Sigmoid colon (tissue), 4 donors: ENCODE results near the gene SDCCAG8.

Experiments
- POLR2A ChIP-seq, 2 donors: fragments of 450-650 bp; IDR thresholded peaks; one replicate each; pipeline ENCODE4 v1.6.1; 2016; ENCODE audit warnings: antibody characterized with exemption in 2 of 2, mild to moderate bottlenecking in 2 of 2, moderate library complexity in 2 of 2
- POLR2AphosphoS5 ChIP-seq, 4 donors: sonication (generic); formaldehyde crosslinking; IDR thresholded peaks; one replicate each; pipeline ENCODE4 v1.6.1; 2017; ENCODE audit warnings: antibody characterized with exemption in 4 of 4
- TF ChIP-seq, protein P1 (sequence below), 4 experiments: fragments of 450-650 bp in 3 of 4; fragments of 200-600 bp in 1 of 4; IDR thresholded peaks; one replicate each; pipeline ENCODE4 v1.5.1; 2016 to 2019; ENCODE audit warnings: antibody characterized with exemption in 4 of 4, mild to moderate bottlenecking in 3 of 4, moderate library complexity in 2 of 4

DNA sequence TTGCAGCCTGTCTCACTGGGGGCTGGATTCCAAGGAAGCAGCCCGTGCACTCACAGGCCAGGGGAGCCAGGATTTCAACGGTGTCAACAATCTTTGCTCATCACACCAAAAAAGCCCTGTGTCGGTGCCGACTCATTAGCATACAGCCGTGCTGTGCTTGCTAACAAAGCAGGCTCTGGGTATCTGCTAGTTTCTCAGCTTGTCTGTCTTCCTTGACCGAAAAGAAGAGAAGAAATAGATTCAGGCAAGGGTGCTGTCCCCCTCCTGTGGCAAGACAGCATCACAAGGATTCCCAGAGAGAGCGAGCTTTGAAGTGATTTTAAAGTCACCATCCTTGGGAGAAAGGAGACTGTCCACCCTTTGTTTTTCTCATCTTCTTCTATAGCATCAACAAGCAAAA is 214.7 kb downstream of the SDCCAG8 start:
- TF ChIP-seq, protein P1, sequence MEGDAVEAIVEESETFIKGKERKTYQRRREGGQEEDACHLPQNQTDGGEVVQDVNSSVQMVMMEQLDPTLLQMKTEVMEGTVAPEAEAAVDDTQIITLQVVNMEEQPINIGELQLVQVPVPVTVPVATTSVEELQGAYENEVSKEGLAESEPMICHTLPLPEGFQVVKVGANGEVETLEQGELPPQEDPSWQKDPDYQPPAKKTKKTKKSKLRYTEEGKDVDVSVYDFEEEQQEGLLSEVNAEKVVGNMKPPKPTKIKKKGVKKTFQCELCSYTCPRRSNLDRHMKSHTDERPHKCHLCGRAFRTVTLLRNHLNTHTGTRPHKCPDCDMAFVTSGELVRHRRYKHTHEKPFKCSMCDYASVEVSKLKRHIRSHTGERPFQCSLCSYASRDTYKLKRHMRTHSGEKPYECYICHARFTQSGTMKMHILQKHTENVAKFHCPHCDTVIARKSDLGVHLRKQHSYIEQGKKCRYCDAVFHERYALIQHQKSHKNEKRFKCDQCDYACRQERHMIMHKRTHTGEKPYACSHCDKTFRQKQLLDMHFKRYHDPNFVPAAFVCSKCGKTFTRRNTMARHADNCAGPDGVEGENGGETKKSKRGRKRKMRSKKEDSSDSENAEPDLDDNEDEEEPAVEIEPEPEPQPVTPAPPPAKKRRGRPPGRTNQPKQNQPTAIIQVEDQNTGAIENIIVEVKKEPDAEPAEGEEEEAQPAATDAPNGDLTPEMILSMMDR (IDR thresholded peaks at IDR 0.05) = no peak
- TF ChIP-seq POLR2AphosphoS5 (IDR thresholded peaks at IDR 0.05) (no peak), POLR2A (IDR thresholded peaks at IDR 0.05) (no peak)
